Psoas muscle (tissue), 8 donors: ENCODE measurements around the gene ZNF782. TPM values are rescaled to one million over a fixed set of nuclear protein-coding genes. Genes with fewer than 3 reads are reported as not detected.

Experiments
- ATAC-seq, 4 donors: fragments of 200-7000 bp; cut with Tn5 transposase; one replicate each; pipeline ENCODE4 v1.9.1; 2020; ENCODE audit warnings: moderate library complexity in 3 of 4, mild to moderate bottlenecking in 2 of 4
- DNase-seq, 2 donors: peaks; one replicate each; pipeline ENCODE4 v3.0.0-alpha.2; 2020
- H3K27ac ChIP-seq: fragments of 200-600 bp; one replicate; pipeline ENCODE4 v1.8.0; 2022
- H3K27me3 ChIP-seq, 3 donors: fragments of 200-600 bp in 1 of 3; one replicate each; pipeline versions ENCODE4 v1.6.1 to v1.8.0; 2013 to 2022; ENCODE audit warnings: low read length in 2 of 3, mild to moderate bottlenecking in 2 of 3, moderate library complexity in 1 of 3; ENCODE audit not compliant: insufficient read depth in 3 of 3
- H3K36me3 ChIP-seq, 2 donors: fragments of 200-600 bp in 1 of 2; one replicate each; pipeline versions ENCODE4 v1.6.1 to v1.8.0; 2013 to 2022; ENCODE audit warnings: low read depth in 1 of 2, mild to moderate bottlenecking in 1 of 2, moderate library complexity in 1 of 2; ENCODE audit not compliant: insufficient read depth in 1 of 2
- H3K4me1 ChIP-seq: fragments of 200-600 bp; one replicate; pipeline ENCODE4 v1.8.0; 2022
- H3K4me3 ChIP-seq: fragments of 200-600 bp; one replicate; pipeline ENCODE4 v1.8.0; 2022; ENCODE audit warnings: mild to moderate bottlenecking
- H3K9me3 ChIP-seq: fragments of 200-600 bp; one replicate; pipeline ENCODE4 v1.8.0; 2022
- CTCF ChIP-seq: fragments of 200-600 bp; IDR thresholded peaks from one replicate; pipeline ENCODE4 v1.8.0; 2022; ENCODE audit warnings: antibody characterized with exemption
- WGBS, 3 donors: extraction: QIAGEN DNeasy Blood & Tissue Kit; methylation state at CpG; one replicate each; pipeline versions ENCODE4 v1.1.6 to v1.1.7; 2013; 5-methylcytosine and 5-hydroxymethylcytosine counted together
- intact Hi-C, 2 donors: fragments of 100-400 bp; cut with DNase I; formaldehyde crosslinking; loops; one replicate each; pipeline versions ENCODE4 v1.11.0 to v1.14.2; 2022
- polyA plus RNA-seq, 3 donors: library from polyadenylated mRNA; stranded (reverse); fragments of 200-250 nt; gene quantifications; one replicate each; pipeline ENCODE4 v1.2.3, GENCODE V29; 2013
- total RNA-seq, 4 donors: library from RNA; stranded (reverse); fragmentation: NEBNext Ultra II Directional in 2 of 4; extraction: Animal tissue kit (Norgen Biotek cat#: 25700) in 2 of 4; gene quantifications; one replicate each; pipeline versions ENCODE4 v1.2.1 to v1.2.4, GENCODE V29; 2021 to 2023
- donor health status: healthy with polysubstance abuse.
- donor health status: DM: no; HTN: no; CAD: no; lungs with moderate emphysema.
- donor health status: Bipolar disorder and iron deficiency.
- donor health status: healthy.
- donor health status: DM: yes; HTN: yes; CAD: no.
- donor health status: DM: no; HTN: no; CAD: no.
- donor health status: DM: no; HTN: no; CAD: no.
- donor health status: DM: yes; HTN: yes; CAD: no.

ZNF782 gene
- total and polyA plus RNA-seq, 7 donors, result 0.94 to 7.0 (median 2.8) TPM

GRCh38 chr9:96769989-96770388, 84.3 kb downstream of the ZNF782 start:
- ATAC-seq, result no peak
- DNase-seq, result no peak
- no peaks in the 10 kb centered on the region for H3K27me3 ChIP-seq
- no peaks in the 10 kb centered on the region for H3K4me1 ChIP-seq
- peaks cover 5 to 89% of the 10 kb centered on the region in 2 donors for H3K36me3 ChIP-seq
- 96 to 99% (median 99%) methylated on average over 6 of the region's 6 CpGs for WGBS, 3 donors
- no peak overlapping the region for H3K27ac ChIP-seq
- H3K9me3 ChIP-seq, result peaks cover 69% of the 10 kb centered on the region
- TF ChIP-seq CTCF, result no peak
- intact Hi-C loops, result loop anchor here in 1 of 2 donors (10.0 kb wide), 1 partner anchor 45 kb away; no protein-coding TSS in a partner anchor
- no peak overlapping the region for H3K4me3 ChIP-seq

Other genes with a start within 250 kb of the ZNF782 start
- gene CDC14B, start 234.7 kb downstream of the ZNF782 start, total RNA-seq, result 10 to 100 TPM in 1 of 4 donors, 1 to 10 TPM in 3; 2.1 to 10.7 (median 6.1) TPM
- gene CDC14B, start 234.7 kb downstream of the ZNF782 start, polyA plus RNA-seq, result 1 to 10 TPM in 2 of 3 donors, under 1 TPM in 1; 0.87 to 2.6 (median 2.5) TPM
- gene PRXL2C, start 199.2 kb downstream of the ZNF782 start, total RNA-seq, result 10 to 100 TPM; 13.8 to 31.3 (median 23.5) TPM
- gene PRXL2C, start 199.2 kb downstream of the ZNF782 start, polyA plus RNA-seq, result 10 to 100 TPM in 2 of 3 donors, 1 to 10 TPM in 1; 6.2 to 16.9 (median 14.7) TPM
- gene ZNF510, start 76.4 kb downstream of the ZNF782 start, total RNA-seq, result 10 to 100 TPM in 2 of 4 donors, 1 to 10 TPM in 2; 6.3 to 11.5 (median 8.8) TPM
- gene ZNF510, start 76.4 kb downstream of the ZNF782 start, polyA plus RNA-seq, result 1 to 10 TPM; 2.8 to 8.3 (median 3.4) TPM
- not detected for gene NUTM2G, start 74.3 kb upstream of the ZNF782 start, total RNA-seq
- under 1 TPM in 1 of 3 donors, not detected in 2; 0.01 TPM for gene NUTM2G, start 74.3 kb upstream of the ZNF782 start, polyA plus RNA-seq
- gene CTSV, start 184.6 kb upstream of the ZNF782 start, total RNA-seq, result under 1 TPM in 3 of 4 donors, not detected in 1; 0.17 to 0.40 (median 0.28) TPM
- gene CTSV, start 184.6 kb upstream of the ZNF782 start, polyA plus RNA-seq, result 1 to 10 TPM in 1 of 3 donors, under 1 TPM in 2; 0.38 to 1.8 (median 0.42) TPM